ENCODE measurements around the gene PATZ1. TPM values are rescaled to one million over a fixed set of nuclear protein-coding genes. Genes with fewer than 3 reads are reported as not detected.

Gene PATZ1
- total RNA-seq, 1 experiment from 2014 or later, result 19.2 TPM

DNA sequence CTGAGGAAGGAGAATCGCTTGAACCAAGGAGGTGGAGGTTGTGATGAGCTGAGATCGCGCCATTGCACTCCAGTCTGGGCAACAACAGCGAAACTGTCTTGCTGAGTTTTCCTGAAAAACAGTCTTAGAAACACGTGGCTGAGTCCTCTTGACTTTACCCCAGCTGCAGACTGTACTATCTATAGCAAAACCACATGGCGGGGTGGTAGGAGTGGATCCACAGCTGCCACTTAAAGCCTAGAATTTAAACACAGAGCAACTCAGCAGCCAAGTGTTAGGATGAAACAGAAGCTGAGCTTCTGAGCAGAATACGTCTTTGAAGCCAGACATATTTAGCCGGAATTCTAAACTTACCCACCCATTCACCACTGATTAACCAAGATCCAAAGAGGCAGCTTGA lies 14.1 kb downstream of the PATZ1 start:
- ChIA-PET POLR2A (no interaction called here), CTCF (interaction anchor here (0.6 kb wide), 1 partner anchor 253 kb away, joined by 3 read pairs; no protein-coding TSS in a partner anchor)
- TF ChIP-seq, protein P1, sequence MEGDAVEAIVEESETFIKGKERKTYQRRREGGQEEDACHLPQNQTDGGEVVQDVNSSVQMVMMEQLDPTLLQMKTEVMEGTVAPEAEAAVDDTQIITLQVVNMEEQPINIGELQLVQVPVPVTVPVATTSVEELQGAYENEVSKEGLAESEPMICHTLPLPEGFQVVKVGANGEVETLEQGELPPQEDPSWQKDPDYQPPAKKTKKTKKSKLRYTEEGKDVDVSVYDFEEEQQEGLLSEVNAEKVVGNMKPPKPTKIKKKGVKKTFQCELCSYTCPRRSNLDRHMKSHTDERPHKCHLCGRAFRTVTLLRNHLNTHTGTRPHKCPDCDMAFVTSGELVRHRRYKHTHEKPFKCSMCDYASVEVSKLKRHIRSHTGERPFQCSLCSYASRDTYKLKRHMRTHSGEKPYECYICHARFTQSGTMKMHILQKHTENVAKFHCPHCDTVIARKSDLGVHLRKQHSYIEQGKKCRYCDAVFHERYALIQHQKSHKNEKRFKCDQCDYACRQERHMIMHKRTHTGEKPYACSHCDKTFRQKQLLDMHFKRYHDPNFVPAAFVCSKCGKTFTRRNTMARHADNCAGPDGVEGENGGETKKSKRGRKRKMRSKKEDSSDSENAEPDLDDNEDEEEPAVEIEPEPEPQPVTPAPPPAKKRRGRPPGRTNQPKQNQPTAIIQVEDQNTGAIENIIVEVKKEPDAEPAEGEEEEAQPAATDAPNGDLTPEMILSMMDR (IDR thresholded peaks at IDR 0.05; ENCODE audit: unreplicated experiment), result no peak
- Mint-ChIP-seq H3K27ac (ENCODE audit: low read depth, unreplicated experiment) (no peak overlapping the region), H3K27me3 (ENCODE audit: insufficient read depth, unreplicated experiment) (no peaks in the 10 kb centered on the region), H3K36me3 (ENCODE audit: insufficient read depth, unreplicated experiment) (peaks cover 59% of the 10 kb centered on the region), H3K9me3 (ENCODE audit: unreplicated experiment) (no peaks in the 10 kb centered on the region), H3K4me1 (ENCODE audit: insufficient read depth, unreplicated experiment) (no peaks in the 10 kb centered on the region), H3K4me3 (ENCODE audit: unreplicated experiment) (no peak overlapping the region)
- intact Hi-C loops (cut with micrococcal nuclease), result no loop called here
- DNase-seq (ENCODE audit: unreplicated experiment), result no peak
- BruUV-seq (replicated peaks), result no TSS peak

DNA sequence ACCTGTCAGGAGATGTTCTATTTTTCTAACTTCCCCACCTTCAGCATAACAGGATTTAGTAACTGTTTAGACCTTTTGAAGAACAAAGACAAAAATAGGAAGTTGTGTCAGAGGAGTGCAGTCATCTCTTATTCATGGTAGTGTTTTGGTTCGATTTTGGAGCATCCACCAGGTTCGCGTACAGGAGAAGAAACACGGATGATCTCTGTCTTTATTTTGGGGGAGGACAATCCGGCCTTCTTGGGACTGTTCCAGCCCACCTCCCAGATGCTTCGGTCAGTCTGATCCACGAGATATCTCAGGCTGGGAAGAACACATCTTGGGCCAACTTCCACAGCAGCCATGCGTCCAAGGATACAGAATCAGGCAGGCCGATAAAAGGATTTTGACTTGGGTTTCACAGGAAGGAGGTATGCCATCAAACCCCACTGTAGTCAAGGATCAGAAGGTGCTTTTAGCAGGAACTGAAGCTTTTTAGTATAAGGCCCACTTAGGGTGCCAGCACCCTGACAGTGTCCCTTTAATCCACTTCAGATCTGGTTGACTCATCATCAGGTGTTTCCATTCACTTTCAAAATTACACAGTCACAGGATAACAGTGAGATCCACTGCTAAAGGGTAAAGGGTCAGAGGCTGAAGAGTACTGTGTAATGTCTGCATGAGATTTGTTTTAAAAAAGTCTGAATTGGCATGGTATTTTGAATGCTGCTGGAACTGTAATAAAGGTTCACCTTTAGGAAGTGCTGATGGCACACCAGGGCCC lies 16.5 kb downstream of the PATZ1 start:
- CTCF ChIA-PET, result interaction anchor here (2.0 kb wide), 1 partner anchor 16 kb away, joined by 7 read pairs; no protein-coding TSS in a partner anchor
- POLR2A ChIA-PET, result no interaction called here
- no peaks in the 10 kb centered on the region for H3K27me3 Mint-ChIP-seq (ENCODE audit: insufficient read depth, unreplicated experiment)

DNA sequence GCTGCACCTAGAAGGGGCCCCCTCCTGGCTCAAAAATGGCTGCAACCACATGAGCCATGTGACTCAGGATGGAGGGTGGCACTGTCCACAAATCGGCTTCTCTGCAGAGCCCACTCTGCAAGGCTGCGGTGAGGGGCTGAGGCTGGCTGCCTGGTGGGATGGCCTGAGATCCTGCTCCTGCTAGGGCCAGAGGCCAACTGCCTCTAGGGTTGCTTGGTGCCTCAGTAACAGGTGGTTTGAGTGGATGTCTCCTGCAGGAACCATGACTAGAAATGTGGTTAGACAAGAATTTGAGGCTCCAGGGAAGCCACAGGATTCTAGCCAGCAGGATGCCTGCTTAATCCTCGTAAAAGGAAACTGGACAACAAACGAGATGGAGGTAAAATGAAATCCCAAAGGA lies 17.1 kb downstream of the PATZ1 start:
- Mint-ChIP-seq H3K36me3 (ENCODE audit: insufficient read depth, unreplicated experiment) (peaks cover 58% of the 10 kb centered on the region), H3K27ac (ENCODE audit: low read depth, unreplicated experiment) (no peak overlapping the region), H3K4me1 (ENCODE audit: insufficient read depth, unreplicated experiment) (no peaks in the 10 kb centered on the region), H3K4me3 (ENCODE audit: unreplicated experiment) (no peak overlapping the region), H3K9me3 (ENCODE audit: unreplicated experiment) (no peaks in the 10 kb centered on the region), H3K27me3 (ENCODE audit: insufficient read depth, unreplicated experiment) (no peaks in the 10 kb centered on the region)
- intact Hi-C loops (cut with micrococcal nuclease), result no loop called here
- TF ChIP-seq, protein P1 (IDR thresholded peaks at IDR 0.05; ENCODE audit: unreplicated experiment), result no peak
- ChIA-PET POLR2A (no interaction called here), CTCF (no interaction called here)
- no TSS peak for BruUV-seq (replicated peaks)
- no peak for DNase-seq (ENCODE audit: unreplicated experiment)

More for the DNA sequence above, 16.5 kb downstream of the PATZ1 start:
- H3K36me3 Mint-ChIP-seq (ENCODE audit: insufficient read depth, unreplicated experiment), result peaks cover 60% of the 10 kb centered on the region
- BruUV-seq (replicated peaks), result no TSS peak
- no peak overlapping the region for H3K4me3 Mint-ChIP-seq (ENCODE audit: unreplicated experiment)
- TF ChIP-seq, protein P1 (IDR thresholded peaks at IDR 0.05; ENCODE audit: unreplicated experiment), result no peak
- H3K27ac Mint-ChIP-seq (ENCODE audit: low read depth, unreplicated experiment), result no peak overlapping the region
- H3K4me1 Mint-ChIP-seq (ENCODE audit: insufficient read depth, unreplicated experiment), result no peaks in the 10 kb centered on the region
- DNase-seq (ENCODE audit: unreplicated experiment), result no peak
- intact Hi-C loops (cut with micrococcal nuclease), result no loop called here
- no peaks in the 10 kb centered on the region for H3K9me3 Mint-ChIP-seq (ENCODE audit: unreplicated experiment)

DNA sequence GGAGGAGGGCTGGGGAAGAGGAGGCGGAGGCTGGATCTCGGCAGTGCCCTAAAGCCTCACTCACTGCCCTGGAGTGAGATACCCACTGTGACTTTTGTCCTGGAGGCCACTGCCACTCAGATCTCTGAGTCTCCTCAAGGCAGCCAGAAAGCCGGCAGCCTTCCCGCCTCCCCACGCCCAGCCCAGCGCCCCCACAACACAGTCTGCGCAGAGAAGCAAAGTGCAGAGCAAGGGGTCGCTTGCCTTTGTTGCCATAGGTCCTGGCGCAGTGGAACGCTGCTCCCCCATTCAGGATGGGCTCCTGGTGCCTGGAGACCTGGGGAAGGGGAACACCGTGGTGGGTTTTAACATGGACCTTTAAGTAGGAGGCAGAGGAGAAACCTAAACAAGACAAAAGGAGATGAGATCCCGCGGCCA lies 17.6 kb downstream of the PATZ1 start:
- ChIA-PET POLR2A (no interaction called here), CTCF (no interaction called here)
- Mint-ChIP-seq H3K4me3 (ENCODE audit: unreplicated experiment) (no peak overlapping the region), H3K27me3 (ENCODE audit: insufficient read depth, unreplicated experiment) (no peaks in the 10 kb centered on the region), H3K36me3 (ENCODE audit: insufficient read depth, unreplicated experiment) (peaks cover 53% of the 10 kb centered on the region), H3K27ac (ENCODE audit: low read depth, unreplicated experiment) (no peak overlapping the region), H3K4me1 (ENCODE audit: insufficient read depth, unreplicated experiment) (no peaks in the 10 kb centered on the region), H3K9me3 (ENCODE audit: unreplicated experiment) (no peaks in the 10 kb centered on the region)
- TF ChIP-seq, protein P1 (IDR thresholded peaks at IDR 0.05; ENCODE audit: unreplicated experiment), result no peak
- BruUV-seq (replicated peaks), result no TSS peak
- intact Hi-C loops (cut with micrococcal nuclease), result no loop called here
- DNase-seq (ENCODE audit: unreplicated experiment), result no peak

All from MCF 10A (cell line).